HG02678 (cell line): ENCODE results near the gene PRKG1.

Experiments used
- ATAC-seq: cut with Tn5 transposase; IDR thresholded peaks from one replicate; pipeline ENCODE4 v1.9.1; 2021; ENCODE audit warnings: mild to moderate bottlenecking, moderate library complexity; ENCODE audit not compliant: unreplicated experiment

Gene PRKG1

DNA sequence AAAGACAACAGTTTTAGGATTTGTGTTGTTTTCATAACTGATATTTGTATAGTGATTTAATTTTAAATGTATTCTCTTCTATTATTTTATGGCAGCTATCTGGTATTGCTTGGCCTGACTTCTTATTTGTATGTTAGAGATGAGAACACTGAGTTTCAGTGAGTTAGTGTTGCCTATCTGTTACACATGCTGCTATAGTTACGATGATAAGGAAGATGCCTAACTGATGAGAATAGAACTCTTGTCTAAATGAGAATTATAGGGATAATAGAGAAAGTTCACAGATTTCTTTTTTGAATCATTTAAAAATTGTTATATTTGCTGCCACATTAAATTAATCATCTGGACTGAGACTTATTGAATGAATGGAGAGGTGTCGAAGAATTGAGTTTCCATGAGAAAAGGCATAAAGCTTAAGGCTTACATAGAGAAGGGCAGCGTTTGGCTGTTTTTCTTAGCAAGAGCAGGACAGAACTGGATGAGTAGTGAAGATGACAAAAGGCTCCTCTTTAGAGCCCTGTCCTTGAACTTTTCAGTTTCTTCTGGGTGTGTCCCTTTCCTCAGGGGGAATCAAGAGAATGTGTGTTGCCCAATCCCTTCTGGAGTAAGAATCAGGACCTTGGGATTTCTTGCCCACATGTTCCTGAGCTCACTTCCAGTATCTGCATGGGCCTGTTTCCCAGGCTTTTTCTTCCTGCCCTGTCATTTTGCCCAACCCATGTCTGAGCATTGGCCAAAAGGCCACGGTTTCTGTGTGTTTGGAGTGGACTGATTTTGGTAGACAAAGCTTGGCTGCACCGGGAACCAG, 820.7 kb downstream of the PRKG1 start:
- no peak for ATAC-seq

DNA sequence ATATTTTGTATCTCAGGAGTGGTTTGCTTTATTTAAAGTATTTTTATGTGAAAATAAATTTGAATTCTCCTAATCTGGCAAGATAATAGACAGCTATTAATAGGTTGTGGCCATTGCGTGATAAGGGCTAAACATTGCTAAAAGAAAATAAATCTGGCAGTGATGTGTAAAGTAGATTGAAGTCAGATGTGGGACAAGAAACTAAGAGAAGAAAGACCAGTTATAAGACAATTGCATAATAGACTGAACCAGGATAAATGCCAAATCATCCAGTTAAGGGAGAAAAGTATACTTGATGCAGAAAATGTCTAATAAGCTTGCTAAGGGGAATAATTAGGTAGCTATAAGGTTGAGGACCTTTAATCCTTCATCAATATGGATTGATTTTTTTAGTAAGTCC, 822.6 kb downstream of the PRKG1 start:
- ATAC-seq = no peak

DNA sequence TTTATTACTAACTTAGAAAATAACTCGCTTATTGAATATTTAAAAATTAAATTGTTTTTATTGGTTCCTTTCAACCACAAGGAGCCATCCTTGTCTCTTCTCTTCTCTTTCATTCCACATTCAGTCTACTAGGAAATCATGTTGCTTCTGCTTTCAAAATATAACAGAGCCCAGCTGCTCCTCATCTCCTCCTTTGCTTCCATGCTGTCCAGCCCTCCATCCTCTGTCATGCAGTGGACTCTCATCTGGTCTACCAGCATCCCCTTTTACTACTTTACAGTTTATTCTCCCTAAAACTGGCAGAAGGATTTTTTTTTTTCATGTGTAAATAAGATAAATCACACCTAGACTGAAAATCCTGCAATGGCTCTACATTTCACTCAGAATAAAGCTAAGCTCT, 823.3 kb downstream of the PRKG1 start:
- ATAC-seq = no peak

DNA sequence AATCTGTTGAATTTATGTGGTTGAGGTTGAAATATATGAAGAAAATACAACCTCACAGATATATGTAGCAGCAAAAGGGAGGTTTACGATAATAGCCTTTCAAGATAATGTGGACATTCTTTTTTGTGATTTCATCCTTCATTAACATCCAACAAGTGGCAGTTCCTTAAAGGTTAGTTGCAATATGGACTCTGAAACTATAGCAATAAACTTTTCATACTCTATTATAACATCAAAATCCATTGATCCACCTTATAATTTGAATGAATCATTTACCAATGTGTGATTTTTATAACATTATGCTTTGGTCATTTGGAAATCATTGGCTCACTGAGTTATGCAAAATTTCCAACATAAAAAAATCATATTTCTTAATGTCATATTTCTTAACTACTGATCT, 825.9 kb downstream of the PRKG1 start:
- ATAC-seq = no peak

DNA sequence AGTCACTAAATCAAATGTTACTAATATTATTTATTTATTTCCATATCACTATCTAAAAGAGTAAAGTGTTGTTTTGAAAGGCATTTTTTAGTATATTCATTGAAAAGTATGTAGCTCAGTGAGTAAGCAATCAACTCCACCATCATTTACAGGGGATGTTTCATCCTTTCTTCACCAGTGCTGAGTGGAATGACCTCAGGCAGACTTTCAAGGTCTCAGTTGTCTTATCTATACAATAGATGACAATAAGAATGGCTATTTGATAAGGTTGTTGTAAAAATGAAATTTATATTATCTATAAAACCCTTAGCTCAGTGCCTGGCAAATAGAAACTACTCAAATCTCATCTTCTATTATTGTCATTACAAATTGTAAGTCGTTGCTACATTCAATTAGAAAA, 829.4 kb downstream of the PRKG1 start:
- no peak for ATAC-seq

DNA sequence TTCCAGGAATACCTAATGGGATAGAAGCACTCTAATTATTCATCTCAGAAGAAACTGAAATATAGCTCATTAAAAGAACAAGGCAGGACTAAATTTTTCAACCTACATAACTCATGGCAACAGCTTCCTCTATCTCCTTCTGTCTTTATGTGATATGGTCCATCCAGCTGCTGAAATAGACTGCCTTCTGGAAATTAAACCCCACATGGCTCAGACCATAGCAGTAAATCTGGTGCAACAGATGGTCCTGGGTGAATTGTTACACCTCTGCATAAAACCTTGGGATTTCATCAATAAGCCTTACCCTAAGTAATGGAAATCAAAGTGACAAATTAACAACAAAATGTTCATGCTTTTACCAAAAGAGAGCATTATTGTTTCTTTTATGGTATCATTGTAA, 830.7 kb downstream of the PRKG1 start:
- no peak for ATAC-seq

DNA sequence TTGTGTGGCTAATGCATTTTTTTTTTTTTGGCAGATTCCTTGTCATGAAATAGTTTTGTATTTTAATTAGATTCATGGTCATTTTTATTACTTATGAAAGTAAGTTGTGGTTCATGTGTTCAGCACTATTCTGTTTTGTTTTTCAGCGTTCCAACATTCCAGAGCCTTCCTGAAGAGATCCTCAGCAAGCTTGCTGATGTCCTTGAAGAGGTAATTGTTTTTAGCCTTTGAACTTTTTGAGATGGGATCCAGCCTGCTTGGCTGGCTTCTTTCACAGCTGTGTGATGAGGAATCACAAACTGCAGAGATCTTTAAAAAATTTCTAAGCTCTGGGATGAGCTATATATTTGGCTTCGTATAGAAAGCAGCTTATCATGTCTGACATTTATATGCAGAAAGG, 833.1 kb downstream of the PRKG1 start:
- no peak for ATAC-seq

DNA sequence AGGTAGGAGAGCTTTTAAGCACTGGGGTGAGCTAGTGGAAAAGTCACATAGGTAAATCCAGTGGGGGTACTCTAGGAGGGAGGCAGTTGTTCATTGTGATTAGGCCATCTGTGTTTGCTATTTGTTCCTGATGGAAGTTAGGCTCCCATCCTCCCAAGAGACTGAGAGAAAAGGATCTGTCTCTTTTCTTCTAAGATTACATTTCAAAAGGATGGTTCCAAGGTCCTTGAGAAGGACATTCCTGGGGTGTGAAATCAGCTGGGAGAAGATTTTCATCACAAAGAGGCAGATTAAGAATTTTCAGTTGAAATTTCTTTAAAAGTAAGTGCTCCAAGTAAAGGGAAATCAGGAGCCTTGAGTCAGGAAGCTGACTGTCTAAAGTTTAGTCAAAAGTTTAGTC, 835.9 kb downstream of the PRKG1 start:
- no peak for ATAC-seq

DNA sequence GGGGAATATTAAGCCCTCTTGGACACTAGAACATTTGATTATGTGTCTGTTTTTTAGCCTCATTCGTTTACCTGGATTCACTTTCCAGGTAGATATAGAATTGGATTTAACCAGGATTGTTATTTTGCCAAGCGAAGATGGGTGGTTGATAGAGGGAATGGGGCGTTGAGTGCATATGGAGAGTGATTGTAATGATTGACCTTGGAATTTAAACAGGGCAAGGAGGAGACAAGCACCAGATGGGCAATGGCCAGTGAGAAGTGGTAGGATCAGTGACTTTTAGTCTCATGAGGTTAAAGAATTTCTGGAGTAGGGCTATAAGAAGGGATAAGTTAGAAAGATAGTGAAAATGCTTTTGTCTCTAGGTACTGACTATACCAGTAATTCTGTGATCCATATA, 836.3 kb downstream of the PRKG1 start:
- ATAC-seq = no peak

DNA sequence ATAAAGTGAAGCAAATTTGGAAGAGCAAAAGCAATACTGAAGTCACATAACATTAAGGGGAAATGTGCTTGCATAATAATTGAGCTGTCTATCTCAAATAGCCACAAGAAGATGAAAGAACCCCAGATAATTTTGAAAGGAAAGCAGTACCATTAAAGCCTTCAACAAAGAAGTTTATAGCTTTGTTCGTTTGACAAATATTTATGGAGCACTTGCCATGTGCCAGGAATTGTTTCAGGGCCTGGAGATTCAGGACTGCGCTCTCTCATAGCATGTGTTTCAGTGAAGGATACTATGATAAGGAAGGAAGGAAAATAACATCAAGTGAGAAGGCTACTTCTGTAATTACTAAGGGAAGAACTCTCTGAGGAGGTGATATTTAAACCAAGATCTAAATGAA, 837.4 kb downstream of the PRKG1 start:
- no peak for ATAC-seq

DNA sequence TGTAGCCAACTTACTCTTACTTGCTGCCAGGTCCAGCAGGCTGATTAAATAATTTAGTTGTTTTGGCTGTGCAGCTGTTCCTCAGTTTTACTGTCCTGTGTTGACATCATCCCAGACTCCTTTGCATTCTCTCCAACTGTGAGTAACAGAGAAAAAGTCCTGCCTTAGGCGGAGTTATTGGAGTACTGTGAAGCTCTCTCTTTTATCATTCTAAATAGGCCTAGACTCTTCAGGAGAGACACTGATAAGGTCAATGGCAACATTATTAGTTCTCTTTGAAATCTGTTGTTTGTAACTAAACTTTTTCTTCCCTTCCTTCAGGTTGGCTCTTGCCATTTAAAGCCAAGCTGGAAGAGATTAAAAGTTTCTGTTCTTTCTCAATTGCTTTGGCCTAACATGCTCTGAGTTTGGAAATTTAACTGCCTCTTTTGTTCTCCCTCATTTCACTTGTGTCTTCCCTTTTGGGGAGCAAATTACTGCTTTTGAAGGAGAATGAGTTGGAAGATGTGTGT, 840.8 kb downstream of the PRKG1 start:
- ATAC-seq = no peak

DNA sequence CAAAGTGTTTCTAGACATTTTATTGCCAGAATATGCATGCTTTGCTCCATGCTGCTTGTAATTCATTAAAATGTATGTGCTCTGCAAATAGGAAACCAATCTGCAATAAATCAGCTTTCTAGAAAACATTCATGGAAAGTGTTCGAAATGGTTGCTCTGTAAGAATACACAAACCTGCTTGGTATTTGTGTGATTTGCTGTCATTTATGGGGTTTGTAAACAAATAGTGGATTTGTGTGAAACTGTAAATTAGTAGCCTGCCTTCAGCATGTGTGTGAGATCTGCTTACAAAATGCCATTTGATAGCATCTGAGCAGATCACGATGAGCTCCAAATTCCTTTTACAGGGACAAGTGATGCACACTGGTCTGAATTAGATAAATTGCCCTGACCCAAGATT, 844.2 kb downstream of the PRKG1 start:
- no peak for ATAC-seq

DNA sequence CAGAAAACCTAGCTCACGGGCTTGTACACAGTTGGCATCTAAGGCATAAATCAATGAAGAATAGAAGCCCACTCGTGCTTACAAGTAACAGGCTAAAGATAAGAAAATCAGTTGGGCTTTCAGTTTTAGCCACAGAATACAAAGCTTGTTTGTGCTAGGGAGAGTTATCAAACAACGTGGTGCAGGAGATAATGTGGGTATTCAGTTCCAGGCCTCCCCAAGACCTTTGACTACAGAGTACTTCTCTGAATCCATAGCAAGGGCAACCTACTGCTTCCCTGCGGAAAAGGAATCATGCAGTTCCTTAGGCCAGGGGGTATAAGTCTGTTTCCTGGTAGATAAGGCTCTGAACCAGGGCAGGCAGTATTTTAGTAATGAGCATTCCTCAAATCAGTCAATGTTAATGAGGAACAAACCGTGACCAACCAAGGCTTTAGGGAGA, 844.6 kb downstream of the PRKG1 start:
- ATAC-seq = peak; percentile 40

DNA sequence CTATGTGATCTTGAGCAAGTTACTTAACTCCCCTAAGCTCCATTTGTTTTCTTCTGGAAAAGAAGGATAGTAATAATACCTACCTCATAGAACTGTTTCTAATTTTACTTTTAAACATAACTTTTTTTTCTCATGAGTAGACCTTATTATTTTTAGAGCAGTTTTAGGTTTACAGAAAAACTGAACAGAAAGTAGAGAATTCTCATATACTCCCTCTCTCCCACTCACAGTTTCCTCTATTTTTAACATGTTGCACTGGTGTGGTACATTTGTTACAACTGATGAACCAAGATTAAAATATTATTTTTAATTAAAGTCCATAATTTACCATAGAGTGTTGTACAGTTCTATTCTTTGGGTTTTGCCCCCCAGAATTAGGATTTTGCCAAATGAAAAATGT, 846.4 kb downstream of the PRKG1 start:
- ATAC-seq = peak; percentile 40

DNA sequence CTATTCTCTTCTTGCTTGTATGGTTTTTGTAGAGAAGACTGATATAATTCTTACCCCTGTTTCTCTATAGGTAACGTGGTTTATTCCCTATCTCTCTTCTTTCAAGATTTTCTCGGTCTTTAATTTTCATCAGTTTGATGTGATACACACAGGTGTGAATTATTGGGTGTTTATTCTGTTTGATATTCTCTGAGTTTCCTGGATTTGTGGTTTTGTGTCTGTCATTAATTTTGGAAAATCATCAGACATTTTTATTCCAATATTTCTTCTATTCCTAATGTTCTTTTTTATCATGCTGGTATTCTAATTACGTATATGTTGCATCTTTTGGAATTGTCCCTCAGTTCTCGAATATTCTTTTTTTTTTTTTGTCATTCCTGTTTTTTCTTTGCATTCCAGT, 850.1 kb downstream of the PRKG1 start:
- ATAC-seq = no peak

DNA sequence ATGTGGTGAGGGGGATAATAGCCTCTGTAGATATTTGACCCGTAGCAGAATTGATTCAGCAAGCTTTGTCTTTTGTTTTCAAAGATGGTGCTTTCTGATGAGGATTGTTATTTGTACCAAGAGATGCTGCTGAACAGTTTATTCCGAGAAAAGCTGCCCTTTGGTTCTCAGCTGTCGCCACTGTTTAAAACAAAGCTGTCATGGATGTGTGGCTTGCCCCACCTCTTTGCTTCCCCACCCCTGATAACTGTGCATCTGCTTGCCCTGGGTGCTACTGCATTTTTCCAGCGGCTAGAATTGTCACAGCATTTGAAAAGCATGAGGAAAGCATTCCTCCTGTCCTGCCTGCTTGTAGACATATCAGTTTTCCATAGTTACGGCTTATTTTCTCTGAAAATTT, 852.0 kb downstream of the PRKG1 start:
- ATAC-seq = no peak

DNA sequence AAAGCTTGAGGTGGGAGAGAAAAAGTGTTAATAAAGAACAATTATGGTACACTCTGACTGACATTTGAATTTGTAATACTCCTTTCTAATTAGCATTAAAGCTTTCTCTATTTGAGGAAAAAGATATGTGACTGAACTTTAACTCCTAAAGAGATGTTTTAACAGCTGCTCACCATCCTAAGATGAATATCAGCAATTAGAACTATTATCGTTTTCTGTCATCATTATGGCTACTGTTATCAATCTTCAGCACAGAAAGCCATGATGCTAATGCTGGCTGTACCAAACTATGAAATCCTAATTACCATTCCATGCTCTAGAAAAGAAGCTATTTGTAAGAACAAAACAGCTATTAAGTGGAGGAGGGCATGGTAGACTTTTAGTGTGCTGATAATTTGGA, 853.9 kb downstream of the PRKG1 start:
- ATAC-seq = no peak

DNA sequence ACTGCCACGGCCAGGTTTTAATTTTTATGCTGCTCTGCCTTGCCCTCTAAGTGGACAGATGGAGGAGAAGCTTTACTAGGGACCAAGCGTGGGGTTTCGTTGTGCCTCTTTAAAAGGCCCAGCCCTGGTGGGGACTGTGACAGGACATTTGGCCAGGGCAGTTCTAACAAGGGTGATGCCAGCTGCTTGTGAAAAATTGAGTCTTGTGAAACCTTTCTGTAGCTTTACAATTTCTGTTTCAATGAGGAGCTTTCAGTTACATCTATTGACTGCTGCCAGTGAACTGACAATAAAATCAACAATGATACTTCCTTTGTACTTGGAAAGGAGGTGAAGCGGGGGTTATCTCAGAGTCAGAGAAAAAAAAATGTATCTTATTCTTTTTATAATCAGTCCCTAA, 858.2 kb downstream of the PRKG1 start:
- ATAC-seq = no peak

DNA sequence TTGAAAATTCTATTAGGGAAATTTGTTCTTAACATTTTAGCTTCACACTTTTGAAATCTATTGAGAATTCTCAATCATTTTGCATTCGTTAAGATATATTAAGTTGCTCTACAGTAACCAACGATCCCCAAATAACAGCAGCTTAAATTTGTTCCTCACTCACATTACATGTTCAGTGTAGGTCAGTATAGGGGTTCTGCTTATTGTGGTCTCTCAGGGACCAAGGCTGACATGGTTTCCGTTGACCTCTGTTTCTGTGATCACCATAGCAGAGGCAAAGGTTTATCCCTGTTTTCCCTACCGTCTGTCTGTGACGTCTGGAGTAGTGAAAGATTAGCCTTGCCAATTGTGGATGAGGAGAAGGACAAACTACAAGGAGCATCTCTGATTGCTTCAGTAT, 860.1 kb downstream of the PRKG1 start:
- no peak for ATAC-seq

DNA sequence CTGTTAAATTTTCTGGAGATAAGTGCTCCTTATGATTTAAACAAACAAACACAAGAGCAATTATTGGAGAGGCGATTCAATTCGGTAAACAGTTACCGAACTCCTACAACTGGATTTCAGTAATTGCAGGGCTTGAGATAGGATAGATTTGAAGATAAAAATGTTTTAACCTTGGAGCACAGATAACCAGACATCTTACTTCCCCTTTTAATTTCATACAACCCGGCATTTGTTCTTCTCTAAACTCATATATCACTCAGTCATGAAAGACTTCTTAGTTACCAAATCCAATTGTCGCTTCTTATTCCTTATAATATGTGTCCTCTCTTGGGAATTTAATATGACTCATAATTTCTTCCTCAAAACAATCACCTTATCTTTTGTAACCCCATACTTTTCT, 861.1 kb downstream of the PRKG1 start:
- no peak for ATAC-seq

DNA sequence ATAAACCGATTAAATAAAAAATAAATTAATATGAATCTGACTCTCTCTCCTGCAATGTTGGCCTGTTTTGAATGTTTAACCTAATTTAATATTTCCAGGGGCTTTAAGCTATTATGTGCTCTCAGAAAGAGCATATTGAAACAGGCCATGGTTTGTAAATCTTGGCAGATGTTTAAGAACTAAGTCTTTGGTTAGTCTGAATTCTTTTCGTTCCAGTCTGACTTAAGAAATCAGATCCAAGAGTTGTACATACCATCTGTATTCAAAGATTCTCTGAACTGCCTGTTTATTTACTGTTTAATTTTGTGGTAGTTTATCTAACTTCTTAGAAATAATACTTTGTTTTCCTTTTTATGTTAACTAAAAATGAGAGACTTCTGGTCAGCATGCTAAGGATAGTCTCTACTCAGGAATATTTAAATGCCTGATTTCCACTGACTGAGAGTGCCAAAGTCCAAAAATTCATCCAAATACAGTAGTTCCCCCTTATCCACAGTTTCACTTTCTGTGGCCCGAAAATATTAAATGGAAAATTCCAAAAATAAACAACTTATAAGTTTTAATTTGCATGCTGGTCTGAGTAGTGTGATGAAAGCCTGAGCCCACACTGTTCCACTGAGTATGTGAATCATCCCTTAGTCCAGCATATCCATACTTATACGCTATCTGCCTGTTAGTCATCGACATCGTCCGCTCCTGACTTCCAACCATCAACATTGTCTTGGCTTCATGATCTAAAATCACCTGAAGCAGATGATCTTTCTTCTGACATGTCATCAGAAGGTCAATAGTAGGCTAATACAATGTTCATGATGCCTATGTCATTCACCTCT, 863.2 kb downstream of the PRKG1 start:
- ATAC-seq = no peak

DNA sequence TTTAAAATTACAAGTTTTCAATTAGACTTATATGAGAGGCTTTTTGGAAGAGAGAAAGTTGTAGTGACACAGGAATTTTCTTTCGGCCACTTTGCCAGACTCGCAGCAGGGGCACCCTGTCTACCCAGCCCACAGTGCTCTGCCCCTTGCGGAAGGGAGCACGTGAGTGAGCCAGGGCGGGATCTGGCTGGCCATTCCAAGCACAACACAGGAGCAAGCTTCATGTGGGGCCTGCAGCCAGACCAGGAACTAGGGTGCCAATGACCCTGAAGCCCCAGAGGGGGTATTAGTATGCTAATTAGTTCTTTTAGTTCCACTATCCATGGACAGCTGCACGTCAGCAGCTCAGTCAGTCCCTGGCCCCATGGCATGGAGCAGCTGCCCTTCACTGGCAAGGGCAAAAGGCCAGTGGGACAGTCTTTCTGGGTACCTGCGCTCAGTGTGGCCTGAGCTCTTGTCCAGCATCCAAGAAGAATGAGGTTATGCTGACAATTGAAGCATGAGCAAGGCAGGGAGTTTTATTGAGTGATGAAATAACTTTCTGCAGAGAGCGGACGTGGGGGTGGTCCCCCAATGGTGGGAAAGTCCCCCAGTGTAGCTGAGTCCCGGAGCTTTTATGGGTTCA, 876.2 kb downstream of the PRKG1 start:
- ATAC-seq = no peak
